Adipocyte (in vitro differentiated cells): ENCODE data around the gene TMCC2.
A peak's percentile ranks its signal among the peaks of the same experiment; 100 is the strongest.

Experiments
- DNase-seq: peaks from one replicate; pipeline ENCODE4 v3.0.0-alpha.2; 2015; ENCODE audit warnings: low read depth
- H3K27me3 ChIP-seq: replicated peaks from 2 replicates; pipeline ENCODE4 v1.7.0; 2013; ENCODE audit warnings: mild to moderate bottlenecking, low read length, moderate library complexity; ENCODE audit not compliant: control insufficient read depth, insufficient read depth
- H3K36me3 ChIP-seq: 2 replicates; pipeline ENCODE4 v1.7.0; 2013; ENCODE audit warnings: low read length, mild to moderate bottlenecking, moderate library complexity; ENCODE audit not compliant: control insufficient read depth, insufficient read depth, severe bottlenecking
- H3K4me1 ChIP-seq: 2 replicates; pipeline ENCODE4 v1.7.0; 2013; ENCODE audit warnings: mild to moderate bottlenecking, low read length, moderate library complexity; ENCODE audit not compliant: control insufficient read depth, insufficient read depth
- H3K4me3 ChIP-seq: 2 replicates; pipeline ENCODE4 v1.7.0; 2013; ENCODE audit warnings: mild to moderate bottlenecking, low read length, moderate library complexity
- H3K9ac ChIP-seq: 2 replicates; pipeline ENCODE4 v1.7.0; 2013; ENCODE audit warnings: mild to moderate bottlenecking, low read length, moderate library complexity
- H3K9me3 ChIP-seq: 2 replicates; pipeline ENCODE4 v1.7.0; 2013; ENCODE audit warnings: mild to moderate bottlenecking, low read length, moderate library complexity; ENCODE audit not compliant: control insufficient read depth

Gene TMCC2

GRCh38 chr1:205315008-205315618, 87.4 kb downstream of the TMCC2 start:
- Histone ChIP-seq H3K4me1 (peaks cover 23% of the 10 kb centered on the region), H3K9me3 (no peaks in the 10 kb centered on the region), H3K4me3 (no peak overlapping the region), H3K9ac (no peak overlapping the region), H3K27me3 (no peaks in the 10 kb centered on the region), H3K36me3 (peaks cover 17% of the 10 kb centered on the region)
- no peak for DNase-seq

GRCh38 chr1:205316161-205316566, 88.4 kb downstream of the TMCC2 start:
- no peak for DNase-seq
- peaks cover 30% of the 10 kb centered on the region for H3K4me1 ChIP-seq
- H3K9me3 ChIP-seq: no peaks in the 10 kb centered on the region
- no peak overlapping the region for H3K9ac ChIP-seq
- no peaks in the 10 kb centered on the region for H3K27me3 ChIP-seq
- no peak overlapping the region for H3K4me3 ChIP-seq
- peaks cover 6% of the 10 kb centered on the region for H3K36me3 ChIP-seq

GRCh38 chr1:205317311-205317917, 89.7 kb downstream of the TMCC2 start:
- H3K9ac ChIP-seq: no peak overlapping the region
- H3K36me3 ChIP-seq: no peaks in the 10 kb centered on the region
- H3K4me3 ChIP-seq: no peak overlapping the region
- peaks cover 34% of the 10 kb centered on the region for H3K4me1 ChIP-seq
- no peaks in the 10 kb centered on the region for H3K9me3 ChIP-seq
- H3K27me3 ChIP-seq: no peaks in the 10 kb centered on the region
- DNase-seq: peak; percentile 50

GRCh38 chr1:205318231-205318991, 90.7 kb downstream of the TMCC2 start:
- peaks cover 30% of the 10 kb centered on the region for H3K4me1 ChIP-seq
- no peak for DNase-seq
- H3K27me3 ChIP-seq: no peaks in the 10 kb centered on the region
- peak overlapping the region; percentile 27 for H3K4me3 ChIP-seq
- no peaks in the 10 kb centered on the region for H3K36me3 ChIP-seq
- H3K9me3 ChIP-seq: no peaks in the 10 kb centered on the region
- H3K9ac ChIP-seq: no peak overlapping the region

GRCh38 chr1:205319081-205320018, 91.6 kb downstream of the TMCC2 start:
- Histone ChIP-seq H3K36me3 (no peaks in the 10 kb centered on the region), H3K4me3 (peak overlapping the region; percentile 78), H3K4me1 (peaks cover 30% of the 10 kb centered on the region), H3K9me3 (no peaks in the 10 kb centered on the region), H3K9ac (peak overlapping the region; percentile 55), H3K27me3 (no peaks in the 10 kb centered on the region)
- peak; percentile 87 for DNase-seq

GRCh38 chr1:205321162-205321958, 93.6 kb downstream of the TMCC2 start, which contains the start of gene NUAK2:
NUAK2 (minus strand) TSS chr1:205321745; CDS start chr1:205321628, 117 bp downstream.
- Histone ChIP-seq H3K36me3 (no peaks in the 10 kb centered on the region), H3K9ac (peak within 1 kb of the TSS; percentile 89)
- peak; percentile 97 for DNase-seq

GRCh38 chr1:205321959-205322283, 94.2 kb downstream of the TMCC2 start:
- Histone ChIP-seq H3K9ac (peak overlapping the region; percentile 89), H3K4me1 (peaks cover 30% of the 10 kb centered on the region), H3K27me3 (no peaks in the 10 kb centered on the region), H3K9me3 (no peaks in the 10 kb centered on the region), H3K36me3 (no peaks in the 10 kb centered on the region), H3K4me3 (peak overlapping the region; percentile 86)
- no peak for DNase-seq

More at GRCh38 chr1:205321162-205321958, 93.6 kb downstream of the TMCC2 start, which contains the start of gene NUAK2:
- Histone ChIP-seq H3K9me3 (no peaks in the 10 kb centered on the region), H3K4me1 (peaks cover 30% of the 10 kb centered on the region), H3K27me3 (no peaks in the 10 kb centered on the region), H3K4me3 (peak within 1 kb of the TSS; percentile 86)
